Panc1 (cell line): ENCODE results near the gene NDUFA11.

Experiments
- POLR2AphosphoS5 ChIP-seq: IDR thresholded peaks from 2 replicates; pipeline ENCODE4 v1.6.1; 2012; ENCODE audit warnings: mild to moderate bottlenecking, low read depth, low read length, moderate library complexity
- TF ChIP-seq, protein P1 (sequence below): fragments of 450-650 bp; IDR thresholded peaks from 2 replicates; pipeline ENCODE4 v1.5.1; 2017; ENCODE audit warnings: mild to moderate bottlenecking

DNA sequence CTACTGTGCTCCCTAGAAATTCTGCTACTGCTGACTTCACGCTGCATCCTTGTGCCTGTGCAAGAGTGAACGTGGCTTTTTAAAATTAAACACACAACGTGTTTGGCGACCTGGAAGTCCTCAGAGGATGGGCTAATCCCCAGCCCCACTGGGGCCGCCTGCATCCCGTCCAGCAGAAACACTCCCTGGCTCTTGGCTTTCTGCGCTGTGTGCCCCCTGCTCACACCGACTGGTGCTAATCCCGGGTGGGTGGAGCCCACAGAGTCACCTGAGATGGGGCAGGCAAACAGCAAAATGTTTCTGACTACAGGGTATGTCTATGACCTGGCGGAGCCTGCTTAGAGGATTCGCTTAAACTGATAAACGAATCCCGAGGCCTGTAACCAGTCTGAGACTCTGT, 25.6 kb upstream of the NDUFA11 start:
- TF ChIP-seq, protein P1, sequence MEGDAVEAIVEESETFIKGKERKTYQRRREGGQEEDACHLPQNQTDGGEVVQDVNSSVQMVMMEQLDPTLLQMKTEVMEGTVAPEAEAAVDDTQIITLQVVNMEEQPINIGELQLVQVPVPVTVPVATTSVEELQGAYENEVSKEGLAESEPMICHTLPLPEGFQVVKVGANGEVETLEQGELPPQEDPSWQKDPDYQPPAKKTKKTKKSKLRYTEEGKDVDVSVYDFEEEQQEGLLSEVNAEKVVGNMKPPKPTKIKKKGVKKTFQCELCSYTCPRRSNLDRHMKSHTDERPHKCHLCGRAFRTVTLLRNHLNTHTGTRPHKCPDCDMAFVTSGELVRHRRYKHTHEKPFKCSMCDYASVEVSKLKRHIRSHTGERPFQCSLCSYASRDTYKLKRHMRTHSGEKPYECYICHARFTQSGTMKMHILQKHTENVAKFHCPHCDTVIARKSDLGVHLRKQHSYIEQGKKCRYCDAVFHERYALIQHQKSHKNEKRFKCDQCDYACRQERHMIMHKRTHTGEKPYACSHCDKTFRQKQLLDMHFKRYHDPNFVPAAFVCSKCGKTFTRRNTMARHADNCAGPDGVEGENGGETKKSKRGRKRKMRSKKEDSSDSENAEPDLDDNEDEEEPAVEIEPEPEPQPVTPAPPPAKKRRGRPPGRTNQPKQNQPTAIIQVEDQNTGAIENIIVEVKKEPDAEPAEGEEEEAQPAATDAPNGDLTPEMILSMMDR = no peak
- no peak for TF ChIP-seq POLR2AphosphoS5
